ENCODE measurements around the gene EFNA5.

GRCh38 chr5:107582625-107583024 lies 88.1 kb downstream of the EFNA5 start:
- TF ChIP-seq CTCF (IDR thresholded peaks at IDR 0.05) (no peak), POLR2A (IDR thresholded peaks at IDR 0.05) (no peak)

All from uterus (tissue), 2 donors.